Mesenteric fat pad (tissue), 1 donor: Measurements from ENCODE around the gene LSG1. TPM values are rescaled to one million over a fixed set of nuclear protein-coding genes. Genes with fewer than 3 reads are reported as not detected.

Experiments used
- DNase-seq: peaks from one replicate; pipeline ENCODE4 v3.0.0-alpha.2; 2020; ENCODE audit warnings: low spot score
- total RNA-seq: library from RNA; stranded (reverse); fragmentation: NEBNext Ultra II Directional; extraction: Animal tissue kit (Norgen Biotek cat#: 25700); gene quantifications from one replicate; pipeline ENCODE4 v1.2.1, GENCODE V29; 2021
- donor health status: DM: yes; HTN: yes; CAD: no.

The LSG1 gene
- total RNA-seq, 1 donor from 2014 or later, result 37.6 TPM

DNA sequence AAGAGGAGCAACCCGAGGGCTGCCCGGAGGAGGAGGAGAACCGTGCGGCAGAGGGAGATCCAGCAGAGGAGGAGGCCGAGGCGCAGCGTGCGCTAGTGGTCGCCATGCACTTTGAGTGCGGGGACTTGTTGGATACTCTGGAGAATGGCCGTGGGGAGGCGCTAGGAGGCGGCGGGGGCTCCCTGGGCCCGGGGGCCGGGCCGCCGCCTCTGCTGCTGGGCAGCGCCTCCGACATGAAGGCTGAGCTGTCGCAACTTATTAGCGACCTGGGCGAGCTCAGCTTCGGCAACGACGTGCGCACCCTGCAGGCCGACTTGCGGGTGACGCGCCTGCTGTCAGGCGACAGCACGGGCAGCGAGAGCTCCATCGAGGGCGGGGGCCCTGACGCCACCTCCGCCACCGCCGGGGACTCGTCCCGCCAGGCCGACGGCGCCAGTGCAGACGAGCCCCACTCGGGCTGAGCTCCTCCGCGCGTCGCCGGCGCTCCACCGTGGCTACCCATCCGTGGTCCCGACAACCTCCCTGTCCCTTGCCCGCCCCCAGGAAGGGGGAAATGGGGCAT lies 15.7 kb upstream of the LSG1 start:
- DNase-seq, result peak; percentile 92

DNA sequence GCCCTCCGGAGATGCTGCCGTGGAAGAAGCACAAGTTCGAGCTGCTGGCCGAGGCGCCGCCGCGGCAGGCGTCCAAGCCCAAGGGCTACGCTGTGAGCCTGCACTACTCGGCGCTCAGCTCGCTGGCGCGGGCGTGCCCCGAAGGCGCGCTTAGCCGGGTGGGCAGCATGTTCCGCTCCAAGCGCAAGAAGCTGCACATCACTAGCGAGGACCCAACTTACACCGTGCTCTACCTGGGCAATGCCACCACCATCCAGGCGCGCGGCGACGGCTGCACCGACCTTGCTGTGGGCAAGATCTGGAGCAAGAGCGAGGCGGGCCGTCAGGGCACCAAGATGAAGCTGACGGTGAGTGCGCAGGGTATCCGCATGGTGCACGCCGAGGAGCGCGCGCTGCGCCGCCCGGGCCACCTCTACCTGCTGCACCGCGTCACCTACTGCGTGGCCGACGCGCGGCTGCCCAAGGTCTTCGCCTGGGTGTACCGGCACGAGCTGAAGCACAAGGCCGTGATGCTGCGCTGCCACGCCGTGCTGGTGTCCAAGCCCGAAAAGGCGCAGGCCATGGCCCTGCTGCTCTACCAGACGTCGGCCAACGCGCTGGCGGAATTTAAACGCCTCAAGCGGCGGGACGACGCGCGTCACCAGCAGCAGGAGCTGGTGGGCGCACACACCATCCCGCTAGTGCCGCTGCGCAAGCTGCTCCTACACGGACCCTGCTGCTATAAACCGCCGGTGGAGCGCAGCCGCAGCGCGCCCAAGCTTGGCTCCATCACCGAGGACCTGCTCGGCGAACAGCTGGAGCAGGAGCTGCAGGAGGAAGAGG lies 15.0 kb upstream of the LSG1 start:
- DNase-seq, result no peak

GRCh38 chr3:194686414-194686815 lies 14.4 kb upstream of the LSG1 start:
- DNase-seq, result no peak

GRCh38 chr3:194685718-194686413 lies 13.9 kb upstream of the LSG1 start, which contains the start of gene FAM43A:
FAM43A (plus strand) TSS chr3:194685883; CDS start chr3:194686827, 944 bp downstream.
- DNase-seq, result peak; percentile 98

- no peak for DNase-seq
These were observed 13.2 kb upstream of the LSG1 start for GRCh38 chr3:194685065-194685717.

DNA sequence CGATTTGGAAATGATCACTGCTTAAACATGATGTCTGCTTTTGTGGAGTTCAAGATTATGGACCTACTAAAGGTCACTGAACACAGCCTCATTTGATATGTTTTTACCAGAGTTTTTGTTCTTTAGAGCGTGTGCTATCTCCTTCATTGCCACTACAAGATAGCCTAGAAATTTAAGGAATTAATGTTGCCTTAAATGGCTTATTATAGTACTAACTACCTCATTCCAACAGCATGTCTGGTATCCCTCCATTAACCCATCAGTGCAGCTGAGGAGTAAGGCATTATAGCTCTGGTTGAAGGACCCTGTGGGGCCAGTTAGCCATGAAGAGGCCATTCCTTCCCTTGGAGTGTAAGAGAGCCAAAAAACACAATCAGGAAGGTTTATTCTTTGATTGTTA lies 11.4 kb upstream of the LSG1 start:
- DNase-seq, result no peak

DNA sequence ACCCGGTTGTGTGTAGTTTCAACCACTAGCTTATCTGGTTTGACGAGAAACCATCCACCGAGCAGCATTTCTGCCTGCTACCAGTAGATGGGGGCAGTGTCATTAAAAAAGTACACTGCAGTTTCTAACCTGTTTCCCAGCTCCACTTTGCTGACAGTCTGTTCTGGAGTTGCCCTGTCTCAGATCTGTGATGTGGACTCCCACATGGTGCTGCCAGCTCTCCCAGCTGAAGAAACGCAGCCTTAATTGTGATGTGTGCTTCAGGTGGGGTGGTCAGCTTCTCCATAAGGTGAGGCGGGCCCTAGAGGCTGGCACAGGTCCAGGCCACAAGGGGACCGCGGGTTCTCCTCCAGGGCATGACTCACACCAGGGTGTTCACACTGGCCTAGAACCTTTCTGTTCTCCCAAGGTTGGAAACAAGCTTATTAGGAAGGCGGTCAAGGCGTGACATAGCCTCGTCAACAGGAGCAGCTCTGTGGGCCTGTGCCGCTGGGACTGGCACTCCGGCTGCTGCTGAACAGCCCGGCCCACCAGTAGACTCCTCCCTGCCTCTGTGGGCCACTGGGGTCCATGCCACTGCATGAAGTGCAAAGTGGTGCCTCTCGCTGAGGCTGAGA lies 10.8 kb upstream of the LSG1 start:
- DNase-seq, result no peak

GRCh38 chr3:194682189-194682693 lies 10.2 kb upstream of the LSG1 start:
- no peak for DNase-seq

DNA sequence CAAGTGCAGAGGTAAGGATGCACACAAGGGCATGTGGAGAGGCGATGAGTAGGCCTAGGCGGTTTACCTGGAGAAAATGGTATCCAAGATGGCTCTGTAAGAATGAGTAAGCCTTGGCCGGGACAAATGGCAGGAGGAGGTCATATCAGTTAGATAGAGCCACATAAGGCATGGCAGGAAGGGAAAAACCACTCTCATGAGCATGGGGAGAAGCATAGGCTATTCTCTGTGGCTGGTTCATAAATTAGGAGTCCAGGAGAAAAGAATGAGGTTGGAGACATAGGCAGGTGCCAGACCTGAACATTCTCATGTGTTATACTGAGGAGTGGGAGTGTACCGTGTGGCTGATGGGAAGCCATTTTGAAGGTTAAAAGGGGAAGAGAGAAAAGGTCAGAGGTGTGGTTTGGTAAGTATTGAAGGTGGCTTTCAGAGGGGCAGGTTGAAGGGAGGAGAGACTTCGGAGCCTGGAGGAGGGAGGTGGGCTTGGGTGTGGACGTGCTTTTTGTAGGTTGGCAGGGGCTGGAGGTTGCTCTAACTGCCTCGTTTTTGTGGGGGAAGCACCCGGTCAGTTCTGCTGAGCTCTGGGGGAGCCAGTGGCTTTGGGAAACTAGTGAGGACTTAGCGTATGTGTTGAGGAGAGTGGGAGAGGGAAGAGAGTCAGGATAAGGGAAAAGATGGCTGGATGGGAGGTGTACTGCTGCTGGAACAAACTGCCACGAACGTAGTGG lies 9.1 kb upstream of the LSG1 start:
- no peak for DNase-seq

- no peak for DNase-seq
These were observed 4.5 kb upstream of the LSG1 start for GRCh38 chr3:194676471-194676870.

GRCh38 chr3:194675680-194676079 lies 3.7 kb upstream of the LSG1 start:
- DNase-seq, result no peak

- DNase-seq, result no peak
These were observed 3.2 kb upstream of the LSG1 start for GRCh38 chr3:194675081-194675640.

- no peak for DNase-seq
These were observed 1.8 kb upstream of the LSG1 start for GRCh38 chr3:194673761-194674160.

GRCh38 chr3:194672876-194673275 lies 885 bp upstream of the LSG1 start:
- DNase-seq, result no peak

- no peak for DNase-seq
These were observed 486 bp downstream of the LSG1 start for GRCh38 chr3:194671511-194671899.

DNA sequence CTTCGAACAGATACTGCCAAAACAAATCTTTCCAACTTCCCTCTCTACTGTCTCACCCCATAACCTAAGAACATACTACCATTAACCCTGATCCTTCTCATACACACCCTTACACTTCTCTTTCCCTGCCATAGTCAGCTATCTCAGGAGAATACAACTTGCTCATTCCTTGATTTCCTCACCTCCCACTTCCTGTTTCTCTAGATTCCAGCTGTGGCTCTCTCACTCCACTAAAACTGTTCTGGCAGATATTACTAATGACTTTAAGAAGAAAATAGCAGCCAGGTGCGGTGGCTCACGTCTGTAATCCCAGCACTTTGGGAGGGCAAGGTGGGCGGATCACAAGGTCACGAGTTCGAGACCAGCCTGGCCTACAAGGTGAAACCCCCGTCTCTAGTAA lies 4.6 kb downstream of the LSG1 start:
- DNase-seq, result no peak

- no peak for DNase-seq
These were observed 7.1 kb downstream of the LSG1 start for GRCh38 chr3:194664857-194665256.

- DNase-seq, result no peak
These were observed 10.0 kb downstream of the LSG1 start for GRCh38 chr3:194661946-194662345.

GRCh38 chr3:194661374-194661773 lies 10.6 kb downstream of the LSG1 start:
- no peak for DNase-seq

GRCh38 chr3:194659778-194660177 lies 12.2 kb downstream of the LSG1 start:
- no peak for DNase-seq
